ENCODE results near the gene DMBT1.

The DMBT1 gene

DNA sequence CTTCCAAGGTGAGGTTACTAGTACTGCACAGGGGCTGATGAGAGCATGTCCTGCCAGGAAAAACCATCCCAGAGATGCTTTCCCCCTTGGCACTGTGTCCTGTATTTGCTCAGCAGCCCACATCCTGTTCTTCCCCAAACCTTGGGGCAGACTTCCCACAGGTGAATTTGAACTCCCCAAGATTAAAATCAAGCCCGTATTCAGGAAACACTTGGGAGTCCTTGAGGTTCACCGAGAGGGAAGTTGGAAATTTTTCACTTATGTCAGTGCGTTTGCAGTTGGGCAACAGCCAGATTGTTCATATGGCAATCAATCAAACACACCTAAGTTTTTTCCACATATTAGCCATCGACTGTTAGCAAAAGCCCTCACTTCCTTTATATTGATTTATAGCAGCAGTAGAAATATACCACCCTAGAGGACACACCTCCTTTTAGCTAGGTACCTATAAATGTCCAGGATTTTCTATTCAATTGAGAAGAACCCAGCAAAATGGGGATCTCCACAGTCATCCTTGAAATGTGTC is at the start of gene DMBT1:
Gene DMBT1, plus strand, starts transcription at position 476 of the 526 bp plus-strand sequence. Its CDS starts 17 bp downstream, at position 493.
- DNase-seq, result peak in 1 of 2 donors; percentile 7

DNA sequence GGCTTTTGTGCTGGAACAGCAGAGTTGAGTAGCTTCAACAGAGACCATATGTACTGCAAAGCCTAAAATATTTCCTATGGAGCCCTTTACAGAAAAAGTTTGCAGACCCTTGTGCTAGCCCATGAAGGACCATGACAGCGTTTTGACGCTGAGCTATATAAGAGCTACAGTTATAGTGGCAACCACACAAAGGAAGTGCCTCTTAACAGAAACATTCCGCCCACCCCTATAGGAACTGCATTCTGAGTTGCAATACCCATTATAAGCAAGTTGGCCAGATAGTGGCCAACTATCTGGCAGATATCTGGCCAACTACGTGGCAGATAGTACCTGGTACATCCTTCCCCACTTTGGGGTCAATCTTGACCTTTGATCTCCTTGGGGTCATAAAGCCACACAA is 47.5 kb upstream of the DMBT1 start:
- DNase-seq, result peak; percentile 5 to 21

DNA sequence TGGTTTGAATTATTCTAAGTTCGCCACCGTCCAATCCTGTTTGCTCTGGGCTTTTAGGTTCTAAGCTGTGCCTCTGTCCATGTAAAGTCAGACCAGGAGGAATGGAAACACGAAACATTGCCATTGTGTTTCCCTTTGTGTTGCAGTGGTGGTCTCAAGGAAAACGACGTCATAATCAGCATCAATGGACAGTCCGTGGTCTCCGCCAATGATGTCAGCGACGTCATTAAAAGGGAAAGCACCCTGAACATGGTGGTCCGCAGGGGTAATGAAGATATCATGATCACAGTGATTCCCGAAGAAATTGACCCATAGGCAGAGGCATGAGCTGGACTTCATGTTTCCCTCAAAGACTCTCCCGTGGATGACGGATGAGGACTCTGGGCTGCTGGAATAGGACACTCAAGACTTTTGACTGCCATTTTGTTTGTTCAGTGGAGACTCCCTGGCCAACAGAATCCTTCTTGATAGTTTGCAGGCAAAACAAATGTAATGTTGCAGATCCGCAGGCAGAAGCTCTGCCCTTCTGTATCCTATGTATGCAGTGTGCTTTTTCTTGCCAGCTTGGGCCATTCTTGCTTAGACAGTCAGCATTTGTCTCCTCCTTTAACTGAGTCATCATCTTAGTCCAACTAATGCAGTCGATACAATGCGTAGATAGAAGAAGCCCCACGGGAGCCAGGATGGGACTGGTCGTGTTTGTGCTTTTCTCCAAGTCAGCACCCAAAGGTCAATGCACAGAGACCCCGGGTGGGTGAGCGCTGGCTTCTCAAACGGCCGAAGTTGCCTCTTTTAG is 46.3 kb upstream of the DMBT1 start:
- no peak for DNase-seq

DNA sequence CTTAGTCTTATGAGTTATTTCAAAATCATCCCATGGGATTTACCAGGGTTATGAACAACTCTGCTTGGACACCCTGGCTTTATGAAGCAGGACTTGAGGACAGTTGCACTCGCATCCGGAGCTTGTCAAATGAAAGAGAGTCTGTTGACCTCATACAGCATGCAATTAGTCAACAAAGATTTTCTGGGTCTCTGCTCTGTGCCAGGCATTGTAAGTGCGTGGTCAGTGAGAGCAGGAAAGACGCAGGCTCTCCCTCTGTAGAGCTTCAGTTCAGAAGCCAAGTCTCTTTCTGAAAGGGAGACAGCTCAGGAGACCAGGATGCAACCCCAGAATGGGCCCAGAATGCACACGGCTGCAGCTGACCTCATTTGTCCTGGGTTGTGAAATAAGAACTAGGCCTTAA is 45.5 kb upstream of the DMBT1 start:
- no peak for DNase-seq

DNA sequence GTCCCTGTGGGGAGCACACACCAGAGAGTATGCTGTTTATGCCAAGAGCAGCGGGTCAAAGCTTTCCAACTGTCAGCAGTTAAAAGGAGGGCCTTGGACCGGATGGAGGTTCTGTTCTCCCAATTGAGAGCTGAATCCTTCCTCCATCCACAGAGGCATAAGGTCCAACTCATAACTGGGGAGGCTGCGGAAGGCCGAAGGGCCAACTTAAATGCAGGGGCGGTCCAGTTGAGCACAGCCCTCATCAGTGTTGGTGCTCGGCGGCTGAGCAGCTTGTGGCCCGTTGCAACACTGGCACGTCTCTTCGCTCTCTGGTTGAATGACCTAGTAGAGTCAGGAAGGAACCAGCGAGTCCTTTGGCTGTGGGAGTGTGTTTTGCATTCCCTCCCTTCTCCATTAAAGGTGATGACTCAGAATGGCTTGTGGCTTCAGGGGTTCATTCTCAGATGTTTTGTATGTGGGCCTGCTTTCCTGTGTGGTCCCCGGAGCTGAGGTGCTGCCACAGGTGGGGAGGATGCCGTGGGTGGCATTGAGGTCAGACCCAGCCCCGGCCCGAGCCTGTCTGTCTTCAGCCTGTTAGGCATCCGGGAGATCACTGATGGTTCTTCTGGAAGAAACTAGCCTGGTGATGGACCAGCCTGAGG is 44.8 kb upstream of the DMBT1 start:
- DNase-seq, result no peak

DNA sequence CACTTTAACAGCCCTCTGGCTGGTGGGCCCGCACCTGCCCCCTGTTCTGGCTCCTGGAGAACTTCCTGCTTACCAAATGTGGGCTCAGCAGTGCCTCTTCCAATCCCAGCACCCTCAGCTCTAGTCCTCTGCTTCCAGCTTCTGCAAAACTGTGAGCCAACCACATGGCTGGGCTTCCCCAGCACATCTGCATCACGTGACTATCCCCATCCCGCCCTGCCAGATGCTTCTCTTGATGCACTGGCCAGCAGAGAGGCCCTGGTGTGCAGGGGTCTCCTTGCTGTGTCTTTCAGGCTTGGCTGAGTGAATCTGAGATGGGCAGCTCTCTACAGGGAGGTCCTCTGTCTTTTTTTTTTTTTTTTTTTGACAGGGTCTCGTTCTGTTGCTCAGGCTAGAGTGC is 43.8 kb upstream of the DMBT1 start:
- DNase-seq, result no peak

DNA sequence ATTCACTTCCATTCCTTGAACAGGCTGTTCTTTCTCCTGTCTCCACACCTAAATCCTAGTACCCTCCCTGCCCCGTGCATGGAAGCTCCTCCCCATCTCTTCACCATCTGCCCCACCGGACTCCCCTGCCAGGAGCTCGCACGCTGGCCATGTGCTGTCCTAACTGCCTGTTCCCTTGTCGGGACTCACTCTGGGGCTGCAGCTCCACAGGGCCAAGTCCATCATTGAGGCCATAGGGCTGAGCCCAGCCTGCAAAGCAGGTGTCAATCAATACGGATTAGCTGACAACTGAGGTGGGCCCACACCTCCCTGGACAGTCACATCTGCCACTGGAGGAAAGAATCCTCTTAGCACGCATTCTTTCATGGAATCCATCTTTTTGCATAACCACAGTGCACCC is 41.4 kb upstream of the DMBT1 start:
- DNase-seq, result no peak

DNA sequence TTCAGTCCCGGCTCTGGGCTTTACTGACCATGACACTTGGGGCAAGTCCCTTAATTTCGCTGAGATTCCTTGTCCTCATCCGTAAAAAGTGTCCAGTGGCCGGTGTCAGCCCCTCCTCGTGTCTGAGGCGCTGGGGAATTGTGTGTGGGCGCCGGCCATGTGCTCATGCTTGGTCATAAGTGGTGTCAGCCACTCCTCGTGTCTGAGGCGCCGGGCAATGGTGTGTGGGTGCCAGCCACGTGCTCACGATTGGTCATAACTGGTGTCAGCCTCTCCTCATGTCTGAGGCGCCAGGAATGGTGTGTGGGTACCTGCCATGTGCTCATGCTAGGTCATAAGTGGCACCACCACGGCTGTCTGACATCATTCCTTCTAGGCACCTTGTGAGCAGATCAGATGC is 40.7 kb upstream of the DMBT1 start:
- DNase-seq, result no peak

DNA sequence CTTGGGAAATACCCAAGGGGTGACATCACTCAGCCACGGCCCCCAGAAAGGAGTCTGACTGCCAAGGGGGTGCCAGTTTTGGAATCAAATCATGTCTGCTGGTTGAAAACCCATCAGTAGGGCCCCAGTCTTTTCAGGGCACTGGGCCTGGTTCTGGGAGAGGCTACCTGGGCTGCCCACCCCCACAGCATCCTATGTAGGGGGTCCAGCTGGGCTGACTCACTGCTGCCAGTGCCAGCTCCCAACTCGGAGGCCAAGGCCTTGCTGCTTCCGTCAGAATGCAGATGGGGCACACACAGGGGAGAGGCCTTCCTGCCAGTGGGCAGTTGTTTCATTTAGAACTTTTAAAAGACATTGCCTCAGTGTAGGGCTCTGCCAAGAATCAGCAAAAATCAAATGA is 39.5 kb upstream of the DMBT1 start:
- DNase-seq, result no peak

DNA sequence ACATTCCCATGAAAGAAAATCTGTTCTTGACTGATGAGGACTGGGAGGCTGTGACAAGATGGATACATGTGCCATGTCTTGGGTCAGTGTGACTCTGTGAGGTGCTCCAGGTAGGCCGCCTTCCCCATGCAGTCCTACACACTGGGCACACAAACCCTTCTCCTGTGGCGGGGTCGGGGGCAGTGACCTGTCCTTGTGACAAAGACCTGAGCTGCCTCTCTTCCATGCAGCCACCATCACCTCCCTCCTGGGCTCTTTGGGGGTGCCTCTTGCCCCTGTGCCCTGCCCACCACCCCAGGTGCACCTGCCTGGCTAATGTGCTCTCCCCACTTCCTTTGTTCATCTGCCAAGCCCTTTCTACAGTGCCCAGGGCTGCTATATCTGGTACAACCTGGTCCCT is 35.7 kb upstream of the DMBT1 start:
- DNase-seq, result no peak

DNA sequence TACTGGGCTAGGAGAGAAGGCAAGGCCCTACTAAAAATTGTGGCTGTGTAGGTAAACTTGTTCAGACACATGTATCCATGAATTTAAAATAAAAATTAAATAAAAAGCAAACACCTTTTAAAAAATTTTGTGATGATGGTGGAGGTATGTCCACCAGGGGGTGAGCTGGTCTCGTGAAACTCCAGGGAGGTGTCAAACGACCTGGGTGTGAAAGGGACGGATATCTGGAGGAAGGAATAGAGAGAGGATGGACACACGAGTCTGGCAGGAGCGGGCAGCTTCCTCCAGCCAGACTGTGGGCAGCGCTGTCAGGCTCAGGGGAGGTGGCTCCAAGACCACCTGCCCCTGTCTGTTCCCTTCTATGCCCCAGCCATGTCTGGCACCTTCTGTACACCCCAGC is 34.8 kb upstream of the DMBT1 start:
- no peak for DNase-seq

DNA sequence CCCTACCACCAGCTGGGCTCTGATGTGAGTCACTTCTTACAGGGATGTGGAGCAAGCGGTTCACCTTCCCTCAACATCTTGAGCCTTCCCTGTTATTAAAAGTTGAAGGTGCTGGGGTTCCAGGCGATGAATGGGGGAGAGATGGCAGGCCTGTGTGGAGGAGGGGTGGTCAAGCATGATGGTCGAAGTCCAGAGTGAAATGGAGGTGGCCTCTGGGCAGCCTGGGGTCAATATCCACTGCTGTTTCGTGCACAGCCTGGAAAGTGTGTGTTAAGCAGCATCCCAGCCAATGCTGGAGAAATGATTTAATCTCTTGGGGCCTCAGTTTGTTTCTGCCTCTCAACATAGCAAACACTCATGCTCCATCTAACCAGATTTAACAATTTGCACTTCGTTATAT is 33.7 kb upstream of the DMBT1 start:
- no peak for DNase-seq

DNA sequence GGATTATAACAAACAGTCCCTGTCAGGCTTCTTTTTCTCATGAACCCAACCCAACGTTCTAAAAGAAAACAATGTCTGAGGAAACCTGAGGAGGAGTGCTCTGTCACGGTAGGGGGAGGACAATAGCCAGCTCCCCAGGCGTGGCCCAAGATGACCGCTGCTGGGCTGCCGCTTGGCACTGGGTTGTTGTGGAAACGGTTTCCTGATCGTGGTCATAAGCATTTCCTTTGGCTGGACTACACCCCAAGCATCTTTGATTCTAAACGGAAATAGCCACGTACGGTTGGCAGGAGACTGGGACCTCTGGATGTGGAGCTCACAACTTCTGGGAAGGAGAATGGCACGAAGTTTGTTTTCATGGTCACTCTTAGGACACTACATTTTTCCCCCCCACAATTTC is 30.4 kb upstream of the DMBT1 start:
- DNase-seq, result no peak

DNA sequence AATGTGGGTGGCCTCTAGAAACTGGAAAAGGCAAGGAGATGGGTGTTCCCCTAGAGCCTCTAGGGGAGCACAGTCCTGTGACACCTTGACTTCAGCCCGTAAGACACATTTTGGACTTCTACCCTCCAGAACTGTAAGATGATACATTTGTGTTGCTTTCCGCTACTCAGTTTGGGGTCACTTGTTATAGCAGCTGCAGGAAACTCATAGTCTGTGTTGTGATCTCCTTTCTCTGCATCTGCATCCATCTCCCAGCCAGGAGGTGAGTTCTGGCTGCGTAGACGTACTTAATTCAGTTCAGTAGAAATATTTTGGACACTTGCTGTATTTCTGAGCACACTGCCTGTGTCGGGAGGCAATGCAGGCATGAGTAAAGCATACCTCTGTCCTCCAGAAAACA is 29.3 kb upstream of the DMBT1 start:
- DNase-seq, result no peak

DNA sequence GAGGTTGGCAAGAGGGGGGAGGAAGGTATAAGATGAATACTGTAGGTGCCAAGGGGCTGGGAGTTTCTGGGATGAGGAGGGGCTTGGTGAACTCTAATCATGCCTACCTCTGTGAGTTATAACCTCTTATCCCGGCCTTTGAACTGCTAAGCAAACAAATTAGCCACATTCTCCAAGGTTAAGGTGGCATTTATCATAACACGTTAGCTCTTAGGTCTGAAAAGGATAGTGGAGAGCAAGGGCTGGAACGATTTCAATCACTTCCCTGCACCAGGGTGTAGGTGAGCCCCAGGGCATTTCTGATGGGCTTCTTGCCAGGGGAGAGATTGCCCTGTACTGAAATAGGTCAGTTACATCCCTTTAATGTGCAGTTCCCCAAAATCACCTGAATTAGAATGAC is 28.6 kb upstream of the DMBT1 start:
- no peak for DNase-seq

DNA sequence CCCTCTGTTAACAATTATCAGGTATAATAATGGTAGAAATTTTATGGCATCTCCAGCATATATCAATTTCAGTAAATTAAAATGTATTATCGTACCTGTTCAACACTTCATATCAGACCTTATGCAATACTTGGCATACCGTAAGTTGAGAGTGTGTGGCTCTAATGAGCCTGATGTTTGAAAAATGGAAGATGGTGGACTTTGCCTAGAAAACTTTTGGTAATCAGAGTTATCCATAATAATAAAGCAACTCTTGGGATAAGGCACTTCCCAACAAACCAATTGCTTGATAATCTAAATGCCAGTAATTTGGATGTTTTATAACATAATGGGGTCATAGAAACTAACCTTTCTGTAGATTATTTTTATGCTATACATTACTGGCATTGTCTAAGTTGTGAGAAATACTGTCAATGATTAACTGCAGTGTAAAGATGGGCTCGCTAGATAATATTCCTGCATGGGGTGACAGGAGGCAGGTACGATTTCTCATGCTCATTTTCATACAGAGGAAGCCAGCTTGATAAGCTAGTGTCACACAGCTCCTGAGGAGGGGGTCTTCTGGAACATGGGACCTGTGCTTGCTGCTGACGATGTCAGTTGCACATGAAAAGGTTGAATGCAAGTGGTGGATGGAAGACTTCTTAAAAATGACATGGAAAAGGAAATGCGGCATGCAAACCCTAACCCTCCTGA is 27.8 kb upstream of the DMBT1 start:
- DNase-seq, result no peak

DNA sequence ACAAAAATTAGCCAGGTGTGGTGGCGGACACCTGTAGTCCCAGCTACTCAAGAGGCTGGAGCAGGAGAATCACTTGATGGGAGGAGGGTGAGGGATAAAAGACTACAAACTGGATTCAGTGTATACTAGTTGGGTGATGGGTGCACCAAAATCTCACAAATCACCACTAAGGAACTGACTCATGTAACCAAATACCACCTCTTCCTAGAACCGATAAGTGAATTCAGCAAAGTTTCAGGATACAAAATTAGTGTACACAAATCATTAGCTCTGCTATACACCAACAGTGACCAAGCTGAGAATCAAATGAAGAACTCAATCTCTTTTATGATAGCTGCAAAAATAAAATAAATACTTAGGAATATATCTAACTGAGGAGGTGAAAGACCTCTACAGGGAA is 23.0 kb upstream of the DMBT1 start:
- no peak for DNase-seq

DNA sequence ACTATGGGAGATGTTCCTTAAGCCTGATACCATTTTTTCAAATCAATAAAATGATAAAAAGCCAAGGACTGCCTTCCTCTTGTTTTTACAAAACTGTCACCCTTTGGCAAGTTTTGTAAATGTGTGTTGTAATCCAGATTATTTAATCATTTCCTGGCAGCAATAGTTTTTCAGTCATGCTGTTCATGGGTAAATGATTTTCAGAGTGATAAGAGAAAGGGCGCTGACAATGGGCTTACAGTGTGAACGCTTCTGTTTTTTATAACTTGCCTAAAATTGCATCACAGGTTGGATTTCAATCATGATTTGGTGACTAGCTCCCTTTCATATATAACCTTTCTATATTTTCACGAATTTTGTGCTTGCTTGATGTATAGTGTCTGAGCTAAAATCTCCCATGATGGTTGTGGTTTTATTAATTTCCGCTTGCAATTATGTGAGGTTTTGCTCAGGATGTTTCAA is 19.0 kb upstream of the DMBT1 start:
- DNase-seq, result peak; percentile 12 to 14

DNA sequence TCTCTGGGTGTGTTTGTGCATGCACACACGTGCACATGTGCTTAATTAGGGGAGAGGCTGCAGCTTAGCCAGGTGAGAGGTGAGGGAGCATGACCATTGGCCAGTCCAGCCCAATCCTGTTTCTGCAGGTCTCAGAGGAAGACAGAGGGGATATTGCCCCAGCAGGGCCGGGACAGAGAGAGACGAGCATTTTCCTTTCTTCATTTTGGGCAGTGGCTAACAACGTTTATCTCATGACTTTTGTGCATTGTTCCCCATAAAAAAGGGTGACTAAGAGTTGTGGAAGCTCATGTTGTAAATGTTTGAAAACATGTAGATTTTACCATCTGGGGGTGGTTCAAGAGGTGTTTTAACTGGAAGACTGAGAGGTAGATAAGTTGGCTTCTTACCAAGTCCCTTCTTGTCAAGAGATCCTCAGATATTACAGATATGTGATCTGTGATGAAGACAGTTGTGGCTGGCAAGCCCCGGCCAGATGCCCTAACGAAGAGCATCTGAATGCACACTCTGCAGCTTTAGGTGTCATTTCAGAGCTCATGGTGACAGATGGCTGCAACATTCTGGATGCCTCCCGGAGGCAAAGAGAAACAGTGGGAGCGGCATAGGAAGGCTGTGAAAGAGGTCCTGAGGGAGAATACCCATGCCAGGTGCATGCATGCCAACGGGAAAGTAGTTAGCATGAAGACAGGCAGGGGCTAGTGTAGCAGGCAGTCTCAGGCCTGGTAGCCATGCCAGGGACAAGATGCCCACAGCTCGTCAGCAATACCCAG is 16.7 kb upstream of the DMBT1 start:
- no peak for DNase-seq

DNA sequence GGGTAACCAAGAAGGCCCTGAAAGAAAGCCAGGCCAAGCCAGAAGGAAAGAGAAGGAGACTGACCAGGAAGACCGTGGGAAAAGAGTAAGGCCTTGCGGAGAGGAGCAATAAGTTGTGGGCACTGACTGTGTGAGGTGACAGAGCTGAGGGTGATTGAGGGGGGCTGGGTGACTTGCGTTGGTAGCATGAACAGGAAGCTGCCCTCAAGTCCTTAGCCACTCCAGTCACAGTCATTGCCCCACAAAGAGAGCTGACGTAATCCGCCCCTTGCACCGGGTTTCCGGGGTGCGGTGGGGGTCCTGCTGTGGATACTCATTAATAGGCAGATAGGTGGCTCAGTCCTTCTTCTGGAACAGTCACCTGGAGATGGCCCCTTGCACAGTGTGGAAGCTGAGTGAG is 16.1 kb upstream of the DMBT1 start:
- peak in 1 of 2 donors; percentile 9 for DNase-seq

DNA sequence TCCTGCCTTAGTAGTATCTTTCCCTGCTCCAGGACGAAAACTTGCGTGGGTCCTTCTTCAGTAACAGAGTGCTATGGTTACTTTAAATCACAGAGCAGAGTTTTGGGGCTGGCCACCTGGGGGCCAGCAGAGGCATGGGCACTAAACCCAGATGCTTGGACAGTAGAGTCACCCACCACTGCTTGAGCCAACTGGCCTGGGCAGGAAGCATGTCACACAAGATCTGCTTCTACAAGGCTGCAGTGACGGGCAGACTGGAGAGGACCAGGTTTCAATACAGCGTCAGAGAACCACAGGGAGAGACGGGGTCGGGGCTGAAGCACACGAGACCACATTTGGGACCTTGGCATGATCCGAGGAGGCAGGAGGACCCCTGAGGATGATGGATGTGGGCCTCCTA is 14.3 kb upstream of the DMBT1 start:
- DNase-seq, result no peak

DNA sequence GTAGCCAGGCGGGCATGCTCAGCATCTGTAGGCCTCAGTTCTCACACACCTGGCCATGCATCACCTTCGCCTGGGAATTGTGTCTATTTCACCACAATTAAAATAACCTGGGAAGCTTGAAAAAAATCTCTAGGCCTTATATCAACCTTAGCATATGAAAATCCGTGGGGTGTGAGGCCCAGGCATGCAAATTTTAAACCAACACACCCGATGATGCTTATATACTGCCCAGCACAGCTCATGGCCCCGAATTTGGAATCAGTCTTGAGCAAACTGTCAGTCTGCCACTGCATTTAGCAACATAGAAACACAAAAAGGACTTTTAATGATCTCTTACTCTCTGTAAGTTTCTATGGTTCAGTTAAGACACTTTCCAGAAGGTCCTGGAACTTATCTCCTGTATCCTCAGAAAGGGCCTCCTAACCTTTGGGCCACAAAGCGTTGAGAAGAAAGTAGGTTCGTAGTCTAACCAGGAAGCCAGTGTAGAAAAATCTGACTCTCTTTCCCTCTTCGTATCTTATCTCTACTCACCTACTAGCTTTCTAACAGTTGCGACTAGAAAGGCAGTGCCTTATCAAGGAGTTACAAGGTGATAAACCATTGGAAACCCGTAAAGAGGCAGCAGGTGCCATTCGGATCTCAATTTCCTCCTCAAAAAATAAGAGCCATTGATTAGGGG is 12.0 kb upstream of the DMBT1 start:
- DNase-seq, result no peak

All from inflammatory macrophage treated with lipopolysaccharide for 1 hour (primary cell).